Fibroblast of pulmonary artery (primary cell): Measurements from ENCODE around the gene EVA1A.

Source experiments
- DNase-seq: peaks from one replicate; pipeline ENCODE4 v3.0.0-alpha.2; 2010; ENCODE audit warnings: low read depth
- H3K4me3 ChIP-seq: replicated peaks from 2 replicates; pipeline ENCODE4 v1.5.1; 2011; ENCODE audit warnings: low read depth, mild to moderate bottlenecking, control low read depth, low read length, moderate library complexity
- CTCF ChIP-seq: IDR thresholded peaks from 2 replicates; pipeline ENCODE4 v1.5.1; 2011; ENCODE audit warnings: mild to moderate bottlenecking, control low read depth, low read length, inconsistent platforms; ENCODE audit errors: missing control alignments

The EVA1A gene

GRCh38 chr2:75453384-75454240, 107.1 kb downstream of the EVA1A start:
- no peak for TF ChIP-seq CTCF
- no peak for DNase-seq

DNA sequence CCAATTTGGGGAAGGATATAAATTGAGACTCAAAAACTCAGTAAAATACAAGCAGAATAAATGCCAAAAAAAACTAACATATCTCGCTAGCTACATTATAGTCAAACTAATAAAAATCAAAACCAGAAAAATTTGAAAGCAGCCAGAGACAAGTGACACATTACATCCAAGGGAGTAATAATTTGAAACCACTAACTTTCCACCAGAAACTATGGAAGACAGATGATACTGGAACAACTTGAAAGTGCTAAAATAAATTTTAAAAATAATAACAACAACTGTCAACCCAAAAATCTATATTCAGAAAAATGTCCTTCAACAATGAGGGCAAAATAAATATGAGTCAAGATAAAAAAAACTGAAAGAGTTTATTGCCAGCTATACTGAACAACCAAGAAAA, 110.7 kb downstream of the EVA1A start:
- no peak overlapping the region for H3K4me3 ChIP-seq
- no peak for TF ChIP-seq CTCF
- DNase-seq, result no peak

More at GRCh38 chr2:75453384-75454240, 107.1 kb downstream of the EVA1A start:
- H3K4me3 ChIP-seq, result no peak overlapping the region

DNA sequence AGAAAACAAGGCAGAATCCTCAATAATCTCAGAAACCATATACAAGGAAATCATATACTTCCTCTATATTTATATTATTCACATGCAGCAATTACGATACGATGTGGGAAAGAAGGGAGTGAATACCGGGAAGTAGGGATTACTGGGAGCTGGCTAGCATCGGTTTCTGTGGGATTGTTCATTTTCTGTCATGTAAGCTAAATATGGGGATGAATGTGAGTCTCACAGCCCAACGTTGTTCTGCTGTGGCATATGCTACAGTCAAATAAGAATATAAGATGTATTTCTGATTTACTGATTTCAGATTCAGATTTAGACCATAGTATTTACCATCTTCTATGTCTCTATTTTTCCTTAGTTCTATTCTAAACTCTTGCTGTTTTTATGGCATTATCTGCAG, 113.6 kb downstream of the EVA1A start:
- no peak overlapping the region for H3K4me3 ChIP-seq
- no peak for TF ChIP-seq CTCF
- DNase-seq, result no peak
